Prostate gland (tissue), 2 donors: ENCODE results near the gene LCOR.

ENCODE experiments used
- CTCF ChIP-seq, 4 experiments: fragments of 200-600 bp in 2 of 4; fragments of 450-650 bp in 2 of 4; sonication (generic) in 2 of 4; IDR thresholded peaks; 1 replicate in 3 of 4; 2 replicates in 1 of 4; pipeline ENCODE4 v1.5.1; 2016 to 2019; ENCODE audit warnings: antibody characterized with exemption in 4 of 4, mild to moderate bottlenecking in 2 of 4, moderate library complexity in 2 of 4
- POLR2A ChIP-seq: fragments of 450-650 bp; IDR thresholded peaks from one replicate; pipeline ENCODE4 v1.6.1; 2016; ENCODE audit warnings: antibody characterized with exemption, mild to moderate bottlenecking

GRCh38 chr10:97019213-97019844 lies 187.2 kb downstream of the LCOR start:
- TF ChIP-seq CTCF (IDR thresholded peaks at IDR 0.05) (no peak), POLR2A (no peak)
